Measurements from ENCODE around the gene IL18RAP. TPM values are rescaled to one million over a fixed set of nuclear protein-coding genes. Genes with fewer than 3 reads are reported as not detected.

Gene IL18RAP
- total and polyA plus RNA-seq, 2 donors (not counting 1 experiment from before 2014, with no cell fraction given), result 0.22 to 1.4 TPM

DNA sequence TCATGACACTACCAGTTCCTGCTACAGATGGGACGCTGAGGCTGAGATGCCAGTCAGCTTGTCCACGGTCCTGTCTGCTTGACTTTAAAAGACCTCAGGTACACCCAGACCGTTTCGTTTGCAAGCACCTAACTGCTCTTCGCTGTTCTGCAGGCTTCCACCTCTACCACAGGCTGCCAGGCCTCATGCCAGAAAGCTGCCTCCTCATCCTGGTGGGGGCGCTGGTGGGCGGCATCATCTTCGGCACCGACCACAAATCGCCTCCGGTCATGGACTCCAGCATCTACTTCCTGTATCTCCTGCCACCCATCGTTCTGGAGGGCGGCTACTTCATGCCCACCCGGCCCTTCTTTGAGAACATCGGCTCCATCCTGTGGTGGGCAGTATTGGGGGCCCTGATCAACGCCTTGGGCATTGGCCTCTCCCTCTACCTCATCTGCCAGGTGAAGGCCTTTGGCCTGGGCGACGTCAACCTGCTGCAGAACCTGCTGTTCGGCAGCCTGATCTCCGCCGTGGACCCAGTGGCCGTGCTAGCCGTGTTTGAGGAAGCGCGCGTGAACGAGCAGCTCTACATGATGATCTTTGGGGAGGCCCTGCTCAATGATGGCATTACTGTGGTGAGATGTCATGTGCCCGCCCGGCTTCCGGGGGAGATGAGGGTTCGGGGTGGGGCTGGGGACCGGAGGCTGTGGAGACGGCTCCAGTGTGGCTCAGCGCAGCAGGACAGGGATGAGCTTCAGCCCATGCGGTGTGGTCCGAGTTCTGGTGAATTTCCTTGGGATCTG is 55.9 kb downstream of the IL18RAP start:
- Histone ChIP-seq H3K4me3 (ENCODE audit: control extremely low read depth in 1 of 5, extremely low read depth in 1 of 5, insufficient read depth in 1 of 5, low read depth in 2 of 5, low read length in 4 of 5) (no peak overlapping the region), H3K4me1 (ENCODE audit: control insufficient read depth in 2 of 2, insufficient read depth in 2 of 2, low read length in 2 of 2) (no peaks in the 10 kb centered on the region), H3K36me3 (replicated peaks in 1 of 2; ENCODE audit: control extremely low read depth in 1 of 2, control insufficient read depth in 1 of 2, extremely low read depth in 1 of 2, insufficient read depth in 2 of 2, low read length in 1 of 2) (no peaks in the 10 kb centered on the region), H3K4me2 (replicated peaks; ENCODE audit: low read depth, low read length, poor library complexity, severe bottlenecking) (no peak overlapping the region), H2AFZ (ENCODE audit: insufficient read depth, low read depth, low read length, poor library complexity, severe bottlenecking) (no peak overlapping the region), H4K20me1 (ENCODE audit: control insufficient read depth, insufficient read depth, low read length, poor library complexity, severe bottlenecking) (no peaks in the 10 kb centered on the region), H3K27me3 (replicated peaks in 1 of 4; ENCODE audit: control extremely low read depth in 1 of 4, control insufficient read depth in 3 of 4, insufficient read depth in 4 of 4, low read length in 3 of 4) (peaks cover 0 to 3% (median 0%) of the 10 kb centered on the region in 4 experiments), H3K27ac (ENCODE audit: low read length in 2 of 2) (no peak overlapping the region), H3K9ac (ENCODE audit: low read length) (no peak overlapping the region), H3K79me2 (ENCODE audit: control insufficient read depth, insufficient read depth, low read length) (no peaks in the 10 kb centered on the region), H3K9me3 (ENCODE audit: control extremely low read depth in 1 of 3, control insufficient read depth in 2 of 3, insufficient read depth in 1 of 3, low read length in 2 of 3) (peaks cover 0 to 9% (median 0%) of the 10 kb centered on the region in 3 donors)
- ChIA-PET POLR2A (no interaction called here), CTCF (no interaction called here)
- Mint-ChIP-seq H3K4me1 (no peaks in the 10 kb centered on the region), H3K4me3 (no peak overlapping the region), H3K9me3 (ENCODE audit: insufficient read depth) (no peaks in the 10 kb centered on the region), H3K27ac (no peak overlapping the region), H3K27me3 (peaks cover 22% of the 10 kb centered on the region)
- intact Hi-C loops (cut with micrococcal nuclease), result no loop called here
- TF ChIP-seq, protein P1, sequence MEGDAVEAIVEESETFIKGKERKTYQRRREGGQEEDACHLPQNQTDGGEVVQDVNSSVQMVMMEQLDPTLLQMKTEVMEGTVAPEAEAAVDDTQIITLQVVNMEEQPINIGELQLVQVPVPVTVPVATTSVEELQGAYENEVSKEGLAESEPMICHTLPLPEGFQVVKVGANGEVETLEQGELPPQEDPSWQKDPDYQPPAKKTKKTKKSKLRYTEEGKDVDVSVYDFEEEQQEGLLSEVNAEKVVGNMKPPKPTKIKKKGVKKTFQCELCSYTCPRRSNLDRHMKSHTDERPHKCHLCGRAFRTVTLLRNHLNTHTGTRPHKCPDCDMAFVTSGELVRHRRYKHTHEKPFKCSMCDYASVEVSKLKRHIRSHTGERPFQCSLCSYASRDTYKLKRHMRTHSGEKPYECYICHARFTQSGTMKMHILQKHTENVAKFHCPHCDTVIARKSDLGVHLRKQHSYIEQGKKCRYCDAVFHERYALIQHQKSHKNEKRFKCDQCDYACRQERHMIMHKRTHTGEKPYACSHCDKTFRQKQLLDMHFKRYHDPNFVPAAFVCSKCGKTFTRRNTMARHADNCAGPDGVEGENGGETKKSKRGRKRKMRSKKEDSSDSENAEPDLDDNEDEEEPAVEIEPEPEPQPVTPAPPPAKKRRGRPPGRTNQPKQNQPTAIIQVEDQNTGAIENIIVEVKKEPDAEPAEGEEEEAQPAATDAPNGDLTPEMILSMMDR (IDR thresholded peaks at IDR 0.05), result no peak
- TF ChIP-seq EZH2 (IDR thresholded peaks at IDR 0.05; ENCODE audit: borderline replicate concordance, insufficient read depth, low read depth, low read length, poor library complexity, severe bottlenecking), result no peak
- ATAC-seq (ENCODE audit: low read depth) (no peak), DNase-seq (no peak)
- 91% methylated on average over 31 of the region's 36 CpGs for WGBS (ENCODE audit: insufficient coverage)

Data from B cell (primary cell).